ENCODE results near the gene NACC1. TPM values are rescaled to one million over a fixed set of nuclear protein-coding genes. Genes with fewer than 3 reads are reported as not detected.

Gene NACC1
- total and polyA plus RNA-seq, 8 donors = 7.0 to 25.3 (median 14.1) TPM

- ATAC-seq (peak in 2 of 4 donors; percentile 1 to 3), FAIRE-seq (no peak), DNase-seq (peak; percentile 52 to 87 (median 72))
- peak overlapping the region; percentile 92 to 100 (median 99) for H3K27ac ChIP-seq
- no peaks in the 10 kb centered on the region for H3K36me3 ChIP-seq
- H3K27me3 ChIP-seq = no peaks in the 10 kb centered on the region
- TF ChIP-seq, protein P1, sequence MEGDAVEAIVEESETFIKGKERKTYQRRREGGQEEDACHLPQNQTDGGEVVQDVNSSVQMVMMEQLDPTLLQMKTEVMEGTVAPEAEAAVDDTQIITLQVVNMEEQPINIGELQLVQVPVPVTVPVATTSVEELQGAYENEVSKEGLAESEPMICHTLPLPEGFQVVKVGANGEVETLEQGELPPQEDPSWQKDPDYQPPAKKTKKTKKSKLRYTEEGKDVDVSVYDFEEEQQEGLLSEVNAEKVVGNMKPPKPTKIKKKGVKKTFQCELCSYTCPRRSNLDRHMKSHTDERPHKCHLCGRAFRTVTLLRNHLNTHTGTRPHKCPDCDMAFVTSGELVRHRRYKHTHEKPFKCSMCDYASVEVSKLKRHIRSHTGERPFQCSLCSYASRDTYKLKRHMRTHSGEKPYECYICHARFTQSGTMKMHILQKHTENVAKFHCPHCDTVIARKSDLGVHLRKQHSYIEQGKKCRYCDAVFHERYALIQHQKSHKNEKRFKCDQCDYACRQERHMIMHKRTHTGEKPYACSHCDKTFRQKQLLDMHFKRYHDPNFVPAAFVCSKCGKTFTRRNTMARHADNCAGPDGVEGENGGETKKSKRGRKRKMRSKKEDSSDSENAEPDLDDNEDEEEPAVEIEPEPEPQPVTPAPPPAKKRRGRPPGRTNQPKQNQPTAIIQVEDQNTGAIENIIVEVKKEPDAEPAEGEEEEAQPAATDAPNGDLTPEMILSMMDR (IDR thresholded peaks at IDR 0.05) = peak in 1 of 4 donors; percentile 2
- H3K4me1 ChIP-seq = peaks cover 8 to 25% (median 10%) of the 10 kb centered on the region in 3 donors
- WGBS, 2 donors = 3% methylated on average over 57 to 69 of the region's 69 CpGs
- H3K4me3 ChIP-seq = peak overlapping the region; percentile 94 to 100 (median 99)
- intact Hi-C loops (cut with DNase I) = no loop called here
- no peaks in the 10 kb centered on the region for H3K9me3 ChIP-seq
These were observed 35.6 kb downstream of the NACC1 start for GRCh38 chr19:13153569-13154240.

DNA sequence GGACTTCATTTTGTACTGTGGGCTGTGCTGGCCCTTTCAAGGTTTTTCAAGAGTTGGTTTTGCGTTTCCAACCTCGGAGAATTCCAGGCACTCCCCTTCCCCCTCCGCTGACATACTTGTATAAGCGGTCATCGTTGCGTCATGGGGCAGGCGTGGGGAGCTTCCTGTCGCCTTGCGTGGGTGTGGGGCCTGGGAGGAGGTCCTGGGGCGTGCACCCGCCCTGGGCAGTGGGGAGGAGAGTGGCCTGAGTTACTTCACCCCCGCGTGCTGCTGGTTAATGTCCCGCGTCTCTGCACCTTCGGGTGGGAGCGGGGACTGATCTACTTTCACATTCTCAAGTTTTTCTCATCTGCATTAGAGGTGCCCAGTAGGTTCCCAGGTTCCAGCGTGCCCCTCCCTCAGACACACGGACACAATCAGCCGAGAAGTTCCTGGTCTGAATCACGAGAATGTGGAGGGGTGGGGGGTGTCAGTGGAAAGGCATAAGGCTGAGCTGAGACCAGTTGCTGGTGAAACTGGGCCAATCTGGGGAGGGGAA lies 36.2 kb downstream of the NACC1 start:
- Histone ChIP-seq H3K27me3 (no peaks in the 10 kb centered on the region), H3K27ac (peak overlapping the region; percentile 92 to 100 (median 99)), H3K9me3 (no peaks in the 10 kb centered on the region), H3K4me3 (peak overlapping the region; percentile 94 to 100 (median 99)), H3K4me1 (peaks cover 4 to 21% (median 10%) of the 10 kb centered on the region in 3 donors), H3K36me3 (no peaks in the 10 kb centered on the region)
- DNase-seq = peak; percentile 81 to 93 (median 88)
- WGBS, 2 donors = 1% methylated on average over 20 to 21 of the region's 21 CpGs
- ATAC-seq = peak; percentile 8 to 25 (median 16)
- TF ChIP-seq, protein P1 (IDR thresholded peaks at IDR 0.05) = no peak
- intact Hi-C loops (cut with DNase I) = no loop called here
- FAIRE-seq = no peak

- Histone ChIP-seq H3K9me3 (no peaks in the 10 kb centered on the region), H3K36me3 (no peaks in the 10 kb centered on the region), H3K4me1 (peaks cover 4 to 21% (median 10%) of the 10 kb centered on the region in 3 donors), H3K27ac (peak overlapping the region; percentile 92 to 100 (median 99)), H3K27me3 (no peaks in the 10 kb centered on the region), H3K4me3 (peak overlapping the region; percentile 20 to 100 (median 96))
- TF ChIP-seq, protein P1 (IDR thresholded peaks at IDR 0.05) = no peak
- FAIRE-seq = no peak
- 2 to 3% methylated on average over 24 of the region's 24 CpGs for WGBS, 2 donors
- intact Hi-C loops (cut with DNase I) = no loop called here
- ATAC-seq = peak; percentile 25 to 43 (median 31)
- peak; percentile 94 to 97 (median 96) for DNase-seq
These were observed 36.9 kb downstream of the NACC1 start for GRCh38 chr19:13154911-13155471.

- Histone ChIP-seq H3K36me3 (no peaks in the 10 kb centered on the region), H3K4me1 (peaks cover 4 to 24% (median 10%) of the 10 kb centered on the region in 3 donors), H3K9me3 (no peaks in the 10 kb centered on the region), H3K27ac (peak overlapping the region; percentile 92 to 100 (median 99)), H3K27me3 (no peaks in the 10 kb centered on the region), H3K4me3 (peak overlapping the region; percentile 20 to 100 (median 96))
- intact Hi-C loops (cut with DNase I) = no loop called here
- FAIRE-seq (no peak), ATAC-seq (peak; percentile 14 to 37 (median 20)), DNase-seq (peak; percentile 83 to 91 (median 87))
- TF ChIP-seq, protein P1 (IDR thresholded peaks at IDR 0.05) = no peak
- 7 to 11% methylated on average over 51 to 55 of the region's 55 CpGs for WGBS, 2 donors
These were observed 37.7 kb downstream of the NACC1 start for GRCh38 chr19:13155472-13156359.
